NCI-H526 treated with DMSO at 0.1 percent for 48 hours (cell line): Measurements from ENCODE around the gene GRK5.

Source experiments
- DNase-seq: peaks from one replicate; lab custom pipeline; 2025; lab: John Stamatoyannopoulos, UW

The GRK5 gene

DNA sequence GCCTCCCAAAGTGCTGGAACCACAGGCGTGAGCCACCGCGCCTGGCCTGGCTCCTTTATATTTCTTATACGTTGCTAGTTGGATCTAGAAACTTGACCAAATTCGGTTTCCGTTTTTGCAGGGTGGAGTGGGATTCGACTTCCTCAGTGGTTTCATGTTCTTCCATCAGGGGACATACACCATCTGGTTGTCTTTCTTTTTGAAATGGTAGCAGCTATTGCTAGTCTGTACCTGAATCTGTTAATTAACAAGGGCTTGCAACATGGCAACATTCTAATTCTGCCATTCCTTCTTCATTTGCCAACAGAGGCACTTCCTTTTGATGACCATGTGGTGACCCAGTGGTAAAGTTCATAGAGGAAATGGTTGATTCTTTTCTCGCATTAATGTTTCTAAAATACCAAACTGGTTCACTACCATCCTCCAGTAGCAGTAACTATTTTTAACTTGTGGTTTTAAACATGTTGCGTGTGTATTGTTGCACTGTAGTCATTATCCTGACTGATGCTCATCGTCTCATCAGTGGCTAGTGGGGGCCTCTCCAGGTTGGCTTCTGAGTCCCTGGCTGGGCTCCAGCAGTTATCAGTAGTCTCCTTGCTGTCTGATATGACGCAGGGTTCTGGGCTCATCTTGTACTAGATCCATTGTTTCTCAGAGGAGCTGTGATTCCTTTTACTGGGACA, 175.9 kb downstream of the GRK5 start:
- no peak for DNase-seq

DNA sequence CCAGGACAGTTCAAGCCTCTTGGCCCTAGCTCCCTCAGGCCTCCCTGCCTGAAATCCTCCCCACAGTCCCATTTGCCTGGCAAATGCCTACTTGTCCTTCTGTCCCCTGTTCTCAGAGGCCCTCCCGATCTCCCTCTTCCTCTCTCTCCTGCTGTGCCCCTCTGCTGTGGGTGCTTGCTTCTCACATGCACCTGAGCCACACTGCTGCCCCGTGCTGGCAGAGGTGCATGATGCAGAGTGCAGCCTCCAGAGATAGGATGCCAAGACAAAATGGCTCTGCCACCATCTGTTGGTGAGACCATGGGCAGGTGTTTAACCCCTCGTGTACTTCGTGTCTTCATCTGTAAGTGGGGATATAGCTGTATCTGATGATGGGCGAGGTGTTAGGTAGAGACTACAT, 176.8 kb downstream of the GRK5 start:
- DNase-seq = no peak

DNA sequence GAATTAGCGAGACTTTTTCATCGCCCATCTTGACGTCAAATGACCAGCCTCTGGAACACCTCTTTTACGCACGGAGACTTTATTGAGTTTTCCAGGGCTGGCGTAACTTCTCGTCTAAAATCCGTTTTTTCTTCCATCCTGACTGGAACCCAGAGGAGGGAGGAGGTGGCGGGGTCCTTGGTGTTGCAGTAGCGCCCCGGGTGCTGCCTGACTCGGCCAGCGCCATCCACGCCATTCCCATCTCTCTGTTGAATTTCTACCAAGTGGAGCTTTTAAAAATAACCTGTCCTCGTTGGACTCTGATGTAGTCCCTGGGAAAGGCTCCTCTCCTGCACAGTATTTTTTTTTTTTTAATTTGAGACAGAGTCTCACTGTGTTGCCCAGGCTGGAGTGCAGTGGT, 179.3 kb downstream of the GRK5 start:
- no peak for DNase-seq

DNA sequence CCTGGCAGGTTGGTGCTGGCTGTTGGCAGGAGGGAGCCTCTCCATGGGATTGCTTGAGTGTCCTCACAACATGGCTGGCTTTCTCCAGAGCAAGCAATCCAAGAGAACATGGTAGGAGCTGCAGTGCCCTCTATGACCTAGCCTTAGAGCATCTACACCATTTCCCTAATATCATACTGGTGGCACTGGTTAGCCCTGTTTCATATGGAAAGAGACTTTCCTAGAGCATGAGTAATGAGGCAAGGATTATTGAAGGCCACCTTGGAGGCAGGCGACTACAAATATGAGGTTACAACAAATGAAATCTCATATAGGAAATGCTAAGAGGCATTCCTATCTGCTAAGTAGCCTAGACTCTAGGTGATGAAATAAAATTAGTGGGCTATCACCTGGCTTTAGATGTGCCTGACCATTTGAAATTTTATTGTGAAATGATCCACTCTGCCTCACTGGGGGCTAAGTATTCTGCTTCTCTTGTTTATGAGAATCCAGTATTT, 181.5 kb downstream of the GRK5 start:
- DNase-seq = no peak

DNA sequence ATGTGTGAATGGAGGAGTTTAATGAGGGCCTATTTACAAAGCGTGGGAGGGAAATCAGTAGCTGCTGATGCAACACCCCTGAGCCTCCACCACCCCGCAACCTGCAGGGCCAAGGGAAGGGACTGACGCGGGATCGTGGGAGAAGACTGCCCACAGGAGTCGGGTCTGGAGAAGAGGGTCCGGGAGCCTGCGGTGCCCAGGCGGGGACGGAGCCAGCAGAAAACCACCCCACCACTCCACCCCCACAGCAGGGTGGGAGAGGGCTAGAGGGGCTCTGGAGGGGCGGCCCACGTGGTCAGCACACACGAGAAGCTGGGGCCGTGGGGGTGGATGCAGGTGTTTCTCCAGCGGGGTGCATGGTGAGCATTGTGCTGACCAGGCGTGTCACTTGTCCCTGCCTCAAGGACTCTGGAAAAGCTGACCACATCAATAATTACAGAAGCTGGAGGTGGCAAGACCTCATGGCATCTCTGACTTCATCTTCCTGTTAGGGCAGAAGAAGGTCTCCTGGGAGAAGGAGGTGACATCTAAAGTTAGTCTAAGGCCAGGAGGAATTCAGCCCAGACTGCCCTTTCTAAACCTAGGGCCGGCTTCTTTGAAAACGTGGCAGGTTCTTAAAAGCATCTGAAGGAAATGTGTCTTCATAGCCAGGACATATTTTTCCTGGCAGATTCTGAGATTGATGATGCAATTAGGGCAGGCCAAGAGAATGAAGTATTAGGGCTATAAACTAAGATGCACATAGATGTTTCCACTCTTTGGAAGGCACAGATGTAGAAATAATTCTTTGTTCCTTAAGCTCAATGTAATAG, 184.3 kb downstream of the GRK5 start:
- DNase-seq = no peak

DNA sequence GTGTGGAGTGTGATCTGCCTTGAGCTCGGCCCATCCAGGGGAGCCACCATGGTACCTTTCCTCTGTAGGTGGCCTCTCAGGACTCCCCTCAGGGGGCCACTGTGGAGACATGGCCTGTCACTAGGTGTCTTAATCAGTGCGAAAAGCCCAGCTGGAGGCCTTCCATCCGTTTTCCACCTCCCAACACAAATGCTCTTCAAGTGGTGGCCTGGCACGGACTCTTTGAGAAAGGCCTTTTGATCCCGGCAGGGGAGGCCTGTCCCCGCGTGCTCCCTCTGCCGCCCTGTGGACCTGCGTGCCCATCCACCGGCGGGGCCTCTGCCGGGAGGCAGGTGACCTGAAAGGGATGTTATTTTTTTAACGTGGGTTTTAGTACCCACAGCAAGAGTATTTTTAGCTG, 185.6 kb downstream of the GRK5 start:
- DNase-seq = no peak

DNA sequence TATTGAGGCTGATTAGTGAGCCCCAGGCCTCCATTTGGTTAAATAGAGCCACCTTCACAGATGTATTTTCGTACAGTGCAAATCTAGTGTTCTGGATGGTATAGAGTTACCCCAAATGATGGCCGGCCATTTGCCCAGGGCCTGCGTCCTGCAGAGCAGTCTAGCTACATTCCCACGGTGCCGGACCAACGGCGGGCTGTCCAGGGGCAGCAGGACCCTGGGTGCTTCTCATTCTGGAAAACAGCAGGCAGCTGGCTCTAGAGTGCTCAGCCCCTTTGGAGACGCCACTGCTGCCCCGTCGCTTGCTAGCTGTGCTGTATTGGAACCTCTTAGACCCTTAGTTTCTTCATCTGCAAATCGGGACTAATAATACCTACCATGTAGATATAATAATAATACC, 186.1 kb downstream of the GRK5 start:
- DNase-seq = no peak

DNA sequence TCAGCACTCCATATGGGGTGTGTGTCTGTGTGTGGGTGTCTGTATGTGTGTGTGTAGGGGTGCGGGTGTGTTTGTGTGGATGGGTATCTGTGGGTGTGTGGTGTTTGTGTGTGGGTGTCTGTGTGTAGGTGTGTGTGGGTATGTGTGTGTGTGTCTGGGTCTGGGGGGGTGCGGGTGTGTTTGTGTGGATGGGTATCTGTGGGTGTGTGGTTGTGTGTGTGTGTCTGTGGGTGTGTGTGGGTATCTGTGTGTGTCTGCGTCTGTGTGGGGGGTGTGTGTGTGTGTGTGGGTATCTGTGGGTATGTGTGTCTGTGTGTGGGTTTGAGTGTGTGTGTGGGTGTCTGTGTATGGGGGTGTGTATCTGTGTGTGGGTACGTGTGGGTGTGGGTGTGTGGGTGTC, 186.5 kb downstream of the GRK5 start:
- DNase-seq = no peak

DNA sequence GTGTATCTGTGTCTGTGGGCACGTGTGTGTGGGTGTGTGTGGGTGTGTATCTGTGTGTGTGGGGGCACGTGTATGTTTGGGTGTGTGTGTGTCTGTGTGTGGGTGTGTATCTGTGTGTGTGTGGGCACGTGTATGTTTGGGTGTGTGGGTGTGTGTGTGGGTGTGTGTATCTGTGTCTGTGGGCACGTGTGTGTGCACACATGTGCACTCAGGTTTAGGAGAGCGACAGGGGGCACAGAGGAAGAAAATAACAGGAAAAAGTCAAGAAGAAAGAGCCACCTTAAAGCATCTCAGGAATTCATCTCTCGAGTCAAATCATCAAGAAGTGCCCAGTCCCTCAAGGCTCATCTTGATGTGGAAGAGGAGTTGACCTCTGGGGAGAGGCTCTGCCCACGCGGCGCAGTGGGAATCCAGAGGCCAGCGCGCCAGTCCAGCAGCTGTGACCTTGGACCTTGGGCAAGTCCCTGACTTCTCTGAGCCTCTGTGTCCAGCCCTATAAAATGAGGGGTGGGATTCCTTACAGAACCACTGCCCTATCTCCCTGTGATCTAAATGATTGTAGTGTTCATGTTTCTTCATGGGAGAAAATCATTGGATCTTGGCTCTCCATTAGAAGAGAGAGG, 187.4 kb downstream of the GRK5 start:
- no peak for DNase-seq

DNA sequence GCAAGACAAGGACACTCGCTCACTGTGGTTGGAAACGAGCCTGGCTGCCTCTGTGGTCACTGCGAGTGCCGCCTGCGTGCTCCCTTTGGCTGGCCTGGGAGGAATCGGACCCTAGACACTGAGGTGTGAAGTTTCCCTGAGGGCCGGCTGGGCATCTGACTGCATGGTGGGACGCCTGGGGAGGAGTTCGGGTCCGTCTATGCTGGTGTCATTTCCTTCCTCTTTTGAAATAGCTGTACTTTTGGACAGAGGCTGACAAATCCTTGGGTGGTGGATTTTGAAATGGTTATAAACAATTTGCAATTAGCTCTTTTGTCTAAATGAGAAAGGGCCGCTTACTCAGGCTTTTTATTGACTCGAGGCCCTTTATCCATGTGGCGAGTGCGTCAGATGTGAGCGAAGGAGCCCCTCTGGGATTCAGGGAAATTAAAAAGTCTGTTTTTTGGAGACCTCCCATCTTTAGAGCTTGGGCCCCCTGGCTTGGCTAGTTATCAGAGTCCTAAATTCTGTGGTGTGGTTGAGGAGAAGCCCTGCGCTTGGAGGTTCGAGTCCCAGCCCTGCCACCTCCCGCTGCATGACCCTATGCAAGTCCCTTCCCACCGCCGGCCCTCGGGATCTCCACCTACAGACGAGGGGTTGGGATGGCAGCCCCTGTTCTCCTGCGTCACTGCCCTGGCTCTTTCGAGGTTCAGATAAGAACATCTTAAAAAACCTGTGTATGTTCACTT, 188.1 kb downstream of the GRK5 start:
- DNase-seq = no peak

DNA sequence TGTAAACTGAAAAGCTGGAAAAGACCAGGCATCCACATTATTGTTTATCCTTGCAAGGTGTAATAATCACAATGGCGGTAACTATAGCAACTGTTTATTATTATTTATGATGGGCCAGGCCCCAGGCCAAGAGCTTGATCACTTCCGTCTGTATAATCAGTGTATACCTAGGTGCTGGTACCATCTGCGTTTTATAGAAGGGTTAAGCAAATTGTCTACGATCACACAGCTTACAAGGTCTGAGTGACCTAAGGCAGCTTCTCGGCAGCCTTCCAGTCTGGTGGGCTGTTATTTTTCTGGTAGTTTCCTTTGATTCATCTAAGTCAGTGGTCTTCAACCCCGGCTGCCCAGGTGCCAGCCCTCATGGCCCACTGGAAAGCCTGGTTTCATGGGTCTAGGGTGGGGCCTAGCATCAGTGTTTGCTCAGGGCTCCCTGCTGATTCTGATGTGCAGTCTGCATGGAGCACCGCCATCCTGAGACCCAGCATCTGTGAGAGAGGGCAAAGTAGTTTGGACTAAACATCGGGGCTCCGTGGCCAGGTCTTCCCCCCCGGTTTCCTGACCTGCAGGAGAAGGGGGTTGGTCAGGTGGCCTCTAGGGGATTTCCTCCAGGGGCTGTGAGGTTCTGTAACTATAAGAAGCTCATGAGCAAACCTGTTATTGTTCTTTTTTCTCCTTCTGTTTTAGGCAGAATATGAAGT, 188.8 kb downstream of the GRK5 start:
- no peak for DNase-seq

DNA sequence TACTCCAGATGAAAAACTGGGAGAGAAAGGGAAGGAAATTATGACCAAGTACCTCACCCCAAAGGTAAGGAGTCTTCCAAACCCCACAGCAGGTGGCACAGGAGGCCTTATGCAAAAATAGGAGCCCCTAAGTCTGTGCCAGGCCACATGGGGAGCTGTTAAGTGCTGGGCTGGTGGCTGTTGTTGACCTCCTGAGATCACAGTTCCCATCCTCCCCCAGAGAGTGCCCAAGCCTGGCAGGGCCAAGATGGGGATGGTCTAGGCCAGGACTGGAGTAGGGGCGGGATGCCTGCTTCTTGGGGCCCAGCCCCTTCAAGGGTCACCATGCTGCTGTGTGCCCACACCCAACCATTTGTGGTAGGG, 189.3 kb downstream of the GRK5 start:
- no peak for DNase-seq

DNA sequence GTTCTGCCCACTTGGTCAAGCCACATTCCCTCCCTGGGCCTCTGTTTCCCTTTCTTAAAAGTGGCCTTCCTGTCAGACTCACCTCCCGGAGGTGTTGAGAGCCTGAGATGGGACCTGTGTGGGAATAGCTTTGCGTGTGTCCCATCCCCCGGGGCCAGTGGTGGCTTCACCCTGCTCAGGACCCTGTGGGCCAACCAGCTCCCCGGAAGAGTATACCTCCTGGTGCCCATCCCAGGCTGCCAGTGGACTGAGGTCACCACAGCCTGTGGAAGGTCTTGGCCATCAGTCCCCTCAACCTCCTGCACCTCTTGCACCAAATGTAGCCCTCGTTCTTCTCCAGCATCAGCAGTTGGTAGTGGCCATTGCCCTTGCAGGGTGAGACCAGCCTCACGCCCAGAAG, 190.0 kb downstream of the GRK5 start:
- DNase-seq = no peak

DNA sequence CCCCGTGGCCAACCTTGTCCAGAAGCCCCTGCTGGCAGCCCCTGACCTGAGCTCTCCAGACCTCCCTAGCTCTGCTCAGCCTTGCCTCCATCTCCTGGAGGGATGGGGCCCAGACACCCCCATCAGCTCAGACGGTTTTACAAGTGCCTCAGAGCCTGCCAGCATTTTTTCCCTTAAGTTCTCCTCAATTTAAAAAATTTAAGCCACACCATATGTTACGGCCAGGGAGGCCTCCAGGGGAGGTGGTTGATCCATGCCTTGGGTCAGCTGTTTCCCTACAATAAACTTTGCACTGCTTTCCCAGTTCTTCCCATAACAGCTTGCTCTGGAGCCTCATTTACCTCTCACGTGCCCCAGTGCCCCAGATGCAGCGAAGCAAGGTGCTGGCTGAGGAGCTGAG, 191.6 kb downstream of the GRK5 start:
- no peak for DNase-seq

DNA sequence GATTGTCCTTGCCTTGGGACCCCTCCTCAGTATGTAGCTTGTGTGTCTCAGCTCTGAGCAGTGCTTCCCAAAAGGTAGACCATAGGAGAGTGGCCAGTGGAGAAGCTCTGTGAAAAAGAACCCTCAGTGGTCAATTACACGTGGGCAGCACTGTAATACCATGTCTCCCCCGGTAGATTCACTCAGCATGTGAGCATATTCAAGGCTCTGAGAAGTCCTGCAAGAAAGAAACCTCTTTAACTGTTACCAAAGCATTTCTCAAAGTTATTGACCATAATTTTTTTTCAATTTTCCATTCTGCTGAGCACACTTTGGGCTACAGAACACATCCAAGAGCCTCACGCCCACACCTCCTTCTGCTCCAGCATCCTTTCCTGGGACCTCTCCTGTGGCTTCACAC, 192.1 kb downstream of the GRK5 start:
- no peak for DNase-seq

DNA sequence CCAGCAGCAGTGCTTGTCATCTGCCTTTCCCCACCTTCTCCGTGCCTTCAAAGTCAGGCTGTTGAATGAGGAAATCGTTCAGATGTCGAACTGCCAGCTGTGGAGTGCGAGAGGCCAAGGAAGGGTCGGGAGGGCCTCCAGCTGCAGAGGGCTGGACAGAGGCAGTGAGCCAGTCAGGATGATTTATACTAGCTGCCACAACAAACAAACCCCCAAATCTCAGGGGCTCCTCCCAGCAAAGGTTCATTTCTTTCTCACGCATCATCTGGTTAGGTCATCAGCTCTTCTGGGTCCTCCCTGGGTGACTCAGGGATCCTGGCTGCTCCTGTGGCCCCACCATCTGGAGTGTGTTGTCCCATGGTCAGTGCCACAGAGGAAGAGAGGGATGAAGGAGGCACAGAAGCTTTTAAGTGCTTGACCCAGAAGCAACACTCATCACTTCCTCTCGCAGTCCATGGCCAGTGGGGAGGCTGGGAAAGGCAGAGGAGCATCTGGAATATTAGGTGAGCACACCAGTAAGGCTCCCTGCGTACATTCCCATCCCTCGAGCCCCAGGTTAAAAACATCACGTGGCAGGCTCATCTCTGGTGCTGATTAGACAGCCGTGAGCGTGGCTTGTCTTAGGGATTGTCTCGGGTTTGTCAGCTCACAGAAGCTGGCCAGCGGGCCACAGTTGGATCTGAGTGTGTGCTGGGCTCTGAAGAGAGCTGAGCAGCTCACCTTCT, 194.5 kb downstream of the GRK5 start:
- no peak for DNase-seq

DNA sequence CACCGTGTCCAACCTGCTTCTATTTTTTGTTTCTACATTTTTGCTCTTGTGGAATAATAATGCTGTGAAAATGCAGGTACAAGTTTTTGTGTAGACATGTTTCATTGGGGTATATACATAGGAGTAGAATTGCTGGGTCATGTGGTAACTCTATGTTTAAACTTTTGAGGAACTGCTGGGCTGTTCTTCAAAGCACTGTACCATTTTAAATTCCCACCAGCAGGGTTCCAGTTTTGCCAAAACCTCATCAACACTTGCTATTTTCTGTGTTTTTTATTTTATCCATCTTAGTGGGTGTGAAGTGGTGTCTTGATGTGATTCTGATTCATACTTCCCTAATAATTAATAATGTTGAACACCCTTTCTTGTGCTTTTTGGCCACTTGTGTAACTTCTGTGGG, 196.6 kb downstream of the GRK5 start:
- no peak for DNase-seq

DNA sequence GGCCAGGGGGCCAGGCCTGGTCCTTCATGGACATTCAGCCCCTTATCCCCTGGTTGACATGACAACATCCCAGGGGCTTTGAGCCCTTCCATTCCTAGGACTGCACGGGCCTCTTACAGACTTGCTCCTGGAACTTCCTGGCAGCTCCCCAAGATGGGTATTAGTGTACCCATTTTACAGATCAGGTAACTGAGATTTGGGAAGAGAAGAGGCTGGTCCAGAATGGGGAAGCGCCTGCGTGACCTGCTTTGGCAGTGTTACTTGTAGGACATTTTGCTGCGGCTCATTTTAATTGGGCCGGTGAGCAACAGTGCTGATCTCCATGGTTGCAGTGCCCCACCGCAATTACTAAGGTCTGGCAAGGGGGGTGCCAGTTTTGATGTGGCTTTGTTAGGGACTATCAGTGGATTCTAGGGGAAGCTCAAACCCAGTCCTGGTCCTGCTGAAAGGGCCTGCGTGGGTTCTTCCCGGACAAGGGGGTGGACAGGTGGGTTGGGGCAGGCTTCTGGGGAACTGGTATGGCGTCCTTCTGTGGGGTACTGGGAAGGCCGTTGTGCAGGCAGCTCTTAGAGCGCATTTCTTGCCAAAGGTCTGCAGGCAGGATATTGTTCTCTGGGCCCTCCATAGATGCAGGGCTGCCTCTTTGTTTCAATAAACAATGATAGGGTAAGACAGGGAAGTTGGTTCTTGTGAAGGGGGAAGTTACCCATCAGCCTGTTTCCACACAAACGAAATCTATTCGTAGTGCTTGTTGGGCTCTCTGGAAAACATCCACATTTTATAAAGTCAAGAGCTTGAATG, 197.5 kb downstream of the GRK5 start:
- DNase-seq = no peak

DNA sequence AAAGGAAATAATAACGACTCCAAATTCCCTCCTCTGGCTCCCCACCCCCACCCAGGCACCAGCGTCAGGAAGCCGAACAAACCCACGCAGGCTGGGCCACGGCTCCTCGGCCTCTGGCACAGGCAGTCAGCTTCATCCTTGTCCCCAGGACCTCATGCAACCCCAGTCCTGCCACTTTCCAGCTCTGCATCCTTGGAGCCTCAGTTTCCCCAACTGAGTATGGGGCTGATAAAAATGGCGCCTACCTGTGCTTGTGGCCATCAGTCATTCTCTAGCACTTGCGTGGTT, 198.1 kb downstream of the GRK5 start:
- DNase-seq = no peak

DNA sequence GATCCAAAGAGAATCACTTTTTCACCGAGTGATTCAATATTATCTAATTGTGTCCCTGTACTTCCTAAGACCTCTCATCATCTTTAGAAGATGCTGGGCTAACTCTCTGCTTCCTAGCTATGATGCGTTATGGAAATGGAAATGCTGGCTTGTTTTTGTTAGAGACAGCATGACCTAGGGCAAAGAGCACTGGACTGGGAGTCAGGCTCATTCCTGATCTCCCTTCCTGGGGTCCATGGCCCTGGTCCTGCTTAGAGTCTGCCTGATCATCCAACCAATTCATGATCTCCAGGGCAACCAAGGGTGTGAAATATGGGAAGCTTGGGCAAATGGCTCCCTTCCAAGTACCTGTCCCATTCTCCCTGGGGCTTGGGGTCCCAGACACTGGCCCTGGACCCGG, 198.8 kb downstream of the GRK5 start:
- no peak for DNase-seq
